Effector memory CD8-positive, alpha-beta T cell (primary cell): ENCODE measurements around the gene COX6A2.

Experiments
- ATAC-seq: fragments of 150-1000 bp; cut with Tn5 transposase; replicated peaks from 2 replicates; pipeline ENCODE4 v1.10.0; 2021; ENCODE audit warnings: mild to moderate bottlenecking, moderate library complexity
- DNase-seq, 3 experiments: peaks; one replicate each; pipeline ENCODE4 v3.0.0; 2021
- H3K27ac Mint-ChIP-seq, 2 donors: one replicate each; pipeline ENCODE4 v1.8.0; 2022; ENCODE audit warnings: mild to moderate bottlenecking in 2 of 2, mixed read lengths in 2 of 2, moderate library complexity in 2 of 2
- H3K27me3 Mint-ChIP-seq, 2 donors: one replicate each; pipeline ENCODE4 v1.8.0; 2022; ENCODE audit warnings: mixed read lengths in 2 of 2
- H3K36me3 Mint-ChIP-seq: one replicate; pipeline ENCODE4 v1.8.0; 2022; ENCODE audit warnings: mild to moderate bottlenecking, moderate library complexity, mixed read lengths; ENCODE audit not compliant: insufficient read depth
- H3K4me1 Mint-ChIP-seq, 2 donors: one replicate each; pipeline ENCODE4 v1.8.0; 2022; ENCODE audit warnings: low read depth in 2 of 2, mixed read lengths in 2 of 2
- H3K4me3 Mint-ChIP-seq, 2 donors: one replicate each; pipeline ENCODE4 v1.8.0; 2022; ENCODE audit warnings: mild to moderate bottlenecking in 2 of 2, mixed read lengths in 2 of 2, moderate library complexity in 2 of 2
- H3K9me3 Mint-ChIP-seq, 2 donors: one replicate each; pipeline ENCODE4 v1.8.0; 2022; ENCODE audit warnings: mixed read lengths in 2 of 2

The COX6A2 gene

GRCh38 chr16:31385680-31386079, 42.5 kb downstream of the COX6A2 start:
- no peaks in the 10 kb centered on the region for H3K9me3 Mint-ChIP-seq
- no peak for DNase-seq
- no peak for ATAC-seq
- peaks cover 0 to 14% of the 10 kb centered on the region in 2 donors for H3K27me3 Mint-ChIP-seq
- peaks cover 4% of the 10 kb centered on the region for H3K36me3 Mint-ChIP-seq
- H3K4me1 Mint-ChIP-seq, result peaks cover 8 to 11% of the 10 kb centered on the region in 2 donors
- no peak overlapping the region for H3K4me3 Mint-ChIP-seq
- no peak overlapping the region for H3K27ac Mint-ChIP-seq

- Mint-ChIP-seq H3K4me3 (no peak overlapping the region), H3K27me3 (peaks cover 0 to 3% of the 10 kb centered on the region in 2 donors), H3K27ac (no peak overlapping the region), H3K4me1 (peaks cover 12 to 14% of the 10 kb centered on the region in 2 donors), H3K36me3 (peaks cover 6% of the 10 kb centered on the region), H3K9me3 (no peaks in the 10 kb centered on the region)
- DNase-seq (peak; percentile 62 to 70 (median 67)), ATAC-seq (peak; percentile 73)
Observed at GRCh38 chr16:31382485-31383161, 45.5 kb downstream of the COX6A2 start.

GRCh38 chr16:31380201-31380600, 48.0 kb downstream of the COX6A2 start:
- H3K4me1 Mint-ChIP-seq, result peaks cover 18% of the 10 kb centered on the region in 2 donors
- H3K9me3 Mint-ChIP-seq, result peaks cover 0 to under 1% of the 10 kb centered on the region in 2 donors
- no peaks in the 10 kb centered on the region for H3K27me3 Mint-ChIP-seq
- H3K27ac Mint-ChIP-seq, result no peak overlapping the region
- DNase-seq (no peak), ATAC-seq (no peak)
- peaks cover 8% of the 10 kb centered on the region for H3K36me3 Mint-ChIP-seq
- no peak overlapping the region for H3K4me3 Mint-ChIP-seq
